Activated naive CD8-positive, alpha-beta T cell treated with anti-CD3 and anti-CD28 coated beads, Interleukin-2, amount 50 U/mL, for 24 hours (primary cell): ENCODE measurements around the gene CCDC116.

Experiments used
- ATAC-seq: fragments of 150-1000 bp; cut with Tn5 transposase; one replicate; pipeline ENCODE4 v1.10.0; 2021
- DNase-seq: peaks from one replicate; pipeline ENCODE4 v3.0.0; 2021
- H3K27ac Mint-ChIP-seq: one replicate; pipeline ENCODE4 v1.8.0; 2021; ENCODE audit warnings: mild to moderate bottlenecking, mixed read lengths
- H3K27me3 Mint-ChIP-seq: one replicate; pipeline ENCODE4 v1.8.0; 2021; ENCODE audit warnings: mixed read lengths
- H3K36me3 Mint-ChIP-seq: one replicate; pipeline ENCODE4 v1.8.0; 2021; ENCODE audit warnings: low read depth, mixed read lengths
- H3K4me1 Mint-ChIP-seq: one replicate; pipeline ENCODE4 v1.8.0; 2021; ENCODE audit warnings: mixed read lengths
- H3K4me3 Mint-ChIP-seq: one replicate; pipeline ENCODE4 v1.8.0; 2021; ENCODE audit warnings: mild to moderate bottlenecking, moderate library complexity, mixed read lengths
- H3K9me3 Mint-ChIP-seq: one replicate; pipeline ENCODE4 v1.8.0; 2021; ENCODE audit warnings: mixed read lengths

CCDC116 gene

DNA sequence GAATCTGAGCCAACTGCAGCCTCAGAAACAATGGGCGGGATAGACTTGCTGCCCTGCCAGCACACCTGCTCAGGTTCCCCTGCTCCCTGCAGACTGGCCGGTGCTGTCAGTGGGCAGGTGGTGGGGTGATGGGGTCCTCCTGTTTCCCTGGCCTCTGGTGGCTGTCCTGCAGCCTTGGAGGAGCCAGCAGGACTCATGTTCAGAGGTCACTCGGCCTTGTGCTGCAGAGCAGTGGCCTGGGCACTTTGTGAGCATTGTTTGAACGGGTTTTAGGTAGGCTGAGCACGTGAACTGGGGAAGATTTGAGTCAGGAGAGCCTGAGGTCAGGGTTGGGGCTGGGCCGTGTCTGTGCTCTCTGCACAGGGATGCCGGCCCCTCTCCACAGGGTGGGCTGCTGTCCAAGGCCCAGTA lies 50.8 kb downstream of the CCDC116 start:
- Mint-ChIP-seq H3K36me3 (peaks cover 4% of the 10 kb centered on the region), H3K27me3 (no peaks in the 10 kb centered on the region), H3K27ac (no peak overlapping the region), H3K4me1 (peaks cover 1% of the 10 kb centered on the region), H3K9me3 (no peaks in the 10 kb centered on the region), H3K4me3 (no peak overlapping the region)
- no peak for DNase-seq
- ATAC-seq: no peak

DNA sequence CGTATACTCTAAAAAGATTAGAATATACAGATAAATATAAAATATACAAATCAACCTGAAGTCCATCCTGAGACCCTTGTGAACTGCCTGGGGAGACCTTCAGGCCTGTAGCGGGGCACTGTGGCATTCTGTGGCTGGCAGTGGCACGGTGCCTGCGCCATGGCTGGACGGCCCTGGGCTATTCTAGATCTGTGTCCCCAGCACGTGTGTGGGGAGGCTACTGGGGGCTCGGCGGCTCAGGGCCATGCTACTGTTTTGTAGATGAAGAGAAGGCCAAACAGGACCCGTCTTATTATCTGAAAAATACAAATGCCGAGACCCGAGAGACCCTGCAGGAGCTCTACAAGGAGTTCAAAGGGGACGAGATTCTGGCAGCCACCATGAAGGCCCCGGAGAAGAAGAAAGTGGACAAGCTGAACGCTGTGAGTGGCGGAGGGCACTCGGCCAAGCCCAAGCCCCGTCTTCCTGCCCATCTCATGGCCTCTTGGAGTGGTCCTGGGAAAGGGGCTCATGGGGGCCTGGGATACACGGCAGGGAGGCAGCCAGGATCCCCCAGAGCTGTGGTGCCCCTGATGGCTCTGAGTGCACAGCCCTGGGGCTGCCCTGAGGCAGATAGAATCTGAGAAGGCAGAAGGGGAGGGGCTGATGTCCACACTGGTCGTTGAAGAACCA lies 52.1 kb downstream of the CCDC116 start:
- H3K27ac Mint-ChIP-seq: no peak overlapping the region
- ATAC-seq (no peak), DNase-seq (no peak)
- no peaks in the 10 kb centered on the region for H3K27me3 Mint-ChIP-seq
- H3K4me3 Mint-ChIP-seq: no peak overlapping the region
- peaks cover 9% of the 10 kb centered on the region for H3K4me1 Mint-ChIP-seq
- H3K9me3 Mint-ChIP-seq: no peaks in the 10 kb centered on the region
- H3K36me3 Mint-ChIP-seq: peaks cover 3% of the 10 kb centered on the region

DNA sequence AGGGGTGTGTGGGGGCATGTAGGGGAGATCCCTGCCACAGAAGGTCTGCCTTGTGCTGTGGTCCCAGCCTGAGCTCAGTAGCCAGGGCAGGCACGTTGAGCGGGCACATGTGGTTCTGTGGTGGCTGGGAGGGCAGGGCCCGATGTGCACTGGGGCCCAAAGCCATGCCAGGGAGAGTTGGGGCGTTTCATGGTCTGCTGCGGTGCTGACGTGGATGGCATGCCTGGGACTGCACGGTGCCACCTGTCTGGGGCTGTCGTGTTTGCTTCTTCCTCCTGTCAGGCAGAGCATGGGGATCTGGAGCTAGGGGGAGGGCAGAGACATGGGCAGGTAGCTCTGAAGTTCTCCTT lies 52.6 kb downstream of the CCDC116 start:
- H3K4me3 Mint-ChIP-seq: no peak overlapping the region
- no peak for ATAC-seq
- H3K36me3 Mint-ChIP-seq: peaks cover 6% of the 10 kb centered on the region
- no peak overlapping the region for H3K27ac Mint-ChIP-seq
- H3K4me1 Mint-ChIP-seq: peaks cover 14% of the 10 kb centered on the region
- no peak for DNase-seq
- no peaks in the 10 kb centered on the region for H3K27me3 Mint-ChIP-seq
- no peaks in the 10 kb centered on the region for H3K9me3 Mint-ChIP-seq

DNA sequence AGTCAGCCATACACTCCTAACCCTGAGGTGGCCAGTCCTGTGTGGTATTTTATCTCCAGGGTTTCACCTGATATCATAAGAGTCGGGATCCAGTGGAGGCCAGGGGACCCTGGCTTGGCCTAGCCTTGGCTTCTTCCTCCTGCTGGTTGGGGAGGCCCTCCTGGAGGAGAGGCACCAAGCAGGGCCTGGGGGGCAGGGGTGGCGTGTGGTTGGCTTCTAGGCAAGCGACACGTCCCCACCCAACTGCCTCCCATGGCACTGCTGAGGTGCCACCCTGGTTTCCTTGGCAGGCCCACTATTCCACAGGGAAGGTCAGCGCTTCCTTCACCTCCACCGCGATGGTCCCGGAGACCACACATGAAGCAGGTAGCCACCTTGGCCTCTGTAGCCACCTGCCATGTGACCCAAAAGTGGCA lies 53.6 kb downstream of the CCDC116 start:
- Mint-ChIP-seq H3K4me1 (peaks cover 24% of the 10 kb centered on the region), H3K36me3 (peaks cover 11% of the 10 kb centered on the region), H3K27ac (no peak overlapping the region), H3K27me3 (no peaks in the 10 kb centered on the region), H3K9me3 (no peaks in the 10 kb centered on the region), H3K4me3 (no peak overlapping the region)
- DNase-seq (no peak), ATAC-seq (no peak)
